ENCODE data around the gene EARS2. TPM values are rescaled to one million over a fixed set of nuclear protein-coding genes. Genes with fewer than 3 reads are reported as not detected.
A peak's percentile ranks its signal among the peaks of the same experiment; 100 is the strongest.

The EARS2 gene
- total and polyA plus RNA-seq, 2 of the 8 experiments (the other 6 are each of a cell fraction or from before 2014, with no cell fraction given) = 47.8 to 111 TPM

DNA sequence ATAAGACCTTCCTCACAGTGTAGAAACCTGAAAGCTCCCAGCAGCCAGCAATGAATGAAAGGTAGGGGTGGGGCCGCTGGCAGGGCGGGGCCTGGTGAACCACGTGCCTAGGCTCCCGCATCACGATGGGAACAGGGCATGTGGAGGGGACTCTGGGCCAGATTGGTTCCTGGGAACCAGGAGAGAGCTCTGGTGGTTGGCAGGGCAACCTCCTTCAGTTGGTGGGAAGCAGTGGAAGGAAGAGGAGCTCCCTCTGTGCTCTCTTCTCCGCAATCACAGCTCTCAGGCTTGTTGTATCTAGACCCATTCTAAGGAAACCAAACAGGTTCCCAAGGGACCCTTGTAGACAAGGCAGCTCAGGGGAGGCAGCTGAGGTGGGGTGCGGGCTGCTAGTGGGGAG, 57.3 kb downstream of the EARS2 start:
- Histone ChIP-seq H3K4me3 (ENCODE audit: extremely low read depth in 1 of 4, insufficient read depth in 2 of 4, low read depth in 3 of 4, low read length in 4 of 4) (no peak overlapping the region), H3K9me3 (ENCODE audit: insufficient read depth in 2 of 2, low read depth in 1 of 2, low read length in 1 of 2) (no peaks in the 10 kb centered on the region), H3K14ac (ENCODE audit: insufficient read length) (no peak overlapping the region), H2BK15ac (ENCODE audit: low read length) (no peak overlapping the region), H2BK20ac (ENCODE audit: low read length) (no peak overlapping the region), H3K36me3 (ENCODE audit: control insufficient read depth in 2 of 4, insufficient read depth in 4 of 4, low read length in 3 of 4) (peaks cover 5 to 16% (median 10%) of the 10 kb centered on the region in 4 experiments; a peak in 7 of 8 replicates), H2AFZ (ENCODE audit: low read length) (no peak overlapping the region), H2BK5ac (ENCODE audit: low read depth, low read length) (no peak overlapping the region), H3K27ac (ENCODE audit: low read depth, low read length) (no peak overlapping the region), H3K79me2 (ENCODE audit: control insufficient read depth in 1 of 2, insufficient read depth in 2 of 2, low read length in 2 of 2) (peaks cover 13 to 89% of the 10 kb centered on the region in 2 experiments), H3K4ac (replicated peaks; ENCODE audit: insufficient read length, low read depth, low read length) (no peak overlapping the region), H3K9ac (replicated peaks in 1 of 4; ENCODE audit: extremely low read depth in 1 of 4, low read depth in 3 of 4, low read length in 3 of 4) (no peak overlapping the region), H3K23me2 (ENCODE audit: low read depth, low read length) (no peaks in the 10 kb centered on the region), H2BK12ac (ENCODE audit: low read depth, low read length) (no peak overlapping the region), H3K56ac (replicated peaks; ENCODE audit: insufficient read length, low read depth, low read length) (no peak overlapping the region), H3K27me3 (replicated peaks in 1 of 4; ENCODE audit: control insufficient read depth in 3 of 4, extremely low read depth in 1 of 4, insufficient read depth in 3 of 4, low read length in 3 of 4) (no peaks in the 10 kb centered on the region), H3K4me2 (ENCODE audit: insufficient read depth in 1 of 2, low read depth in 2 of 2, low read length in 2 of 2) (no peak overlapping the region), H3K18ac (ENCODE audit: extremely low read depth, low read length) (no peak overlapping the region), H3K79me1 (ENCODE audit: low read depth, low read length) (peaks cover 27% of the 10 kb centered on the region), H4K5ac (ENCODE audit: insufficient read length, low read depth, low read length) (no peak overlapping the region), H4K8ac (ENCODE audit: extremely low read depth, insufficient read depth, low read length) (no peak overlapping the region), H2AK5ac (ENCODE audit: low read depth, low read length) (no peak overlapping the region), H4K20me1 (replicated peaks in 1 of 2; ENCODE audit: control insufficient read depth in 1 of 2, insufficient read depth in 2 of 2, low read length in 2 of 2) (peaks cover 33 to 40% of the 10 kb centered on the region in 2 experiments), H3K23ac (ENCODE audit: insufficient read length) (no peak overlapping the region), H3K4me1 (replicated peaks in 1 of 4; ENCODE audit: control insufficient read depth in 3 of 4, insufficient read depth in 4 of 4, low read length in 3 of 4) (peaks cover 0 to 7% (median 0%) of the 10 kb centered on the region in 4 experiments; a peak in 3 of 7 replicates), H4K91ac (replicated peaks; ENCODE audit: insufficient read length, low read length) (no peak overlapping the region), H2BK120ac (replicated peaks; ENCODE audit: low read depth, low read length) (no peak overlapping the region)
- CTCF ChIA-PET (ENCODE audit: partially characterized antibody) = interaction anchor here (0.9 to 2.1 kb wide), 5 partner anchors 9 to 317 kb away, joined by 3 to 7 read pairs (median 3); partner anchors contain the start of genes NDUFAB1 and PLK1
- FAIRE-seq (no peak), DNase-seq (ENCODE audit: low read depth in 1 of 2, low spot score in 2 of 2) (peak in 1 of 2 experiments; percentile 58)
- 69% methylated on average over 5 of the region's 7 CpGs; no CpG with 5 or more reads in 1 of the 2 experiments for WGBS, 2 experiments (ENCODE audit: extremely low coverage in 1 of 2, insufficient coverage in 1 of 2, insufficient read length in 1 of 2, insufficient replicate concordance in 2 of 2, low coverage in 1 of 2, low lambda C conversion rate in 2 of 2, missing lambda C conversion rate in 1 of 2)
- POLR2A ChIA-PET (ENCODE audit: partially characterized antibody) = interaction anchor here (0.7 to 2.7 kb wide), 8 partner anchors 10 to 131 kb away, joined by 3 to 29 read pairs (median 4); partner anchors contain the start of genes EARS2, GGA2 and UBFD1
- TF ChIP-seq FOSL1 (IDR thresholded peaks at IDR 0.05; ENCODE audit: insufficient read depth, low read depth, low read length) = no peak
- TF ChIP-seq, protein P1, sequence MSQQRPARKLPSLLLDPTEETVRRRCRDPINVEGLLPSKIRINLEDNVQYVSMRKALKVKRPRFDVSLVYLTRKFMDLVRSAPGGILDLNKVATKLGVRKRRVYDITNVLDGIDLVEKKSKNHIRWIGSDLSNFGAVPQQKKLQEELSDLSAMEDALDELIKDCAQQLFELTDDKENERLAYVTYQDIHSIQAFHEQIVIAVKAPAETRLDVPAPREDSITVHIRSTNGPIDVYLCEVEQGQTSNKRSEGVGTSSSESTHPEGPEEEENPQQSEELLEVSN (IDR thresholded peaks at IDR 0.05) = peak; percentile 11; the same call in 1 of the 2 replicates
- no peak for TF ChIP-seq GABPA (IDR thresholded peaks at IDR 0.05; ENCODE audit: borderline replicate concordance, insufficient read depth, low read length)
- no peak for TF ChIP-seq BRCA1 (IDR thresholded peaks at IDR 0.05; ENCODE audit: low read depth, low read length)
- TF ChIP-seq POU5F1 (IDR thresholded peaks at IDR 0.05; ENCODE audit: low read depth, low read length) = no peak
- TF ChIP-seq CTBP2 (IDR thresholded peaks at IDR 0.05; ENCODE audit: borderline replicate concordance, insufficient read depth, insufficient read length, low read length) = no peak
- no peak for TF ChIP-seq ASH2L (IDR thresholded peaks at IDR 0.05; ENCODE audit: low read length)
- TF ChIP-seq SUZ12 (IDR thresholded peaks at IDR 0.05; ENCODE audit: low read length) = no peak
- no peak for TF ChIP-seq EP300 (IDR thresholded peaks at IDR 0.05; ENCODE audit: borderline replicate concordance in 1 of 2, low read depth in 2 of 2, low read length in 2 of 2)
- peak; percentile 82 for TF ChIP-seq TAF1 (IDR thresholded peaks at IDR 0.05; ENCODE audit: low read depth, low read length)
- TF ChIP-seq, protein P2, sequence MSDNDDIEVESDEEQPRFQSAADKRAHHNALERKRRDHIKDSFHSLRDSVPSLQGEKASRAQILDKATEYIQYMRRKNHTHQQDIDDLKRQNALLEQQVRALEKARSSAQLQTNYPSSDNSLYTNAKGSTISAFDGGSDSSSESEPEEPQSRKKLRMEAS (IDR thresholded peaks at IDR 0.05) = peak; percentile 70
- no peak for TF ChIP-seq CHD1 (IDR thresholded peaks at IDR 0.05; ENCODE audit: low read depth, low read length)
